IMR-90 (cell line): ENCODE results near the gene COL4A2. TPM values are rescaled to one million over a fixed set of nuclear protein-coding genes. Genes with fewer than 3 reads are reported as not detected.

Experiments
- ATAC-seq: fragments of 200-7000 bp; cut with Tn5 transposase; 2 replicates; pipeline ENCODE4 v1.9.1; 2020; ENCODE audit warnings: low read depth, mild to moderate bottlenecking, moderate library complexity
- BruUV-seq: library from RNA; stranded (reverse); fragments of 400-500 nt; replicated peaks from 2 replicates; lab custom pipeline; 2021; lab: Mats Ljungman, UMichigan
- CTCF ChIA-PET: fragments of 300-600 bp; formaldehyde crosslinking; extraction: SDS; loops from one replicate; lab custom pipeline; 2021; ENCODE audit warnings: antibody characterized with exemption; lab: Yijun Ruan, JAX
- POLR2A ChIA-PET: fragments of 300-600 bp; sonication (Branson Sonifier 250); formaldehyde crosslinking; loops from one replicate; lab custom pipeline; 2022; ENCODE audit warnings: antibody characterized with exemption; ENCODE audit not compliant: unreplicated experiment; lab: Charles Lee
- DNase-seq: peaks from one replicate; pipeline ENCODE4 v3.0.0; 2013
- H2AFZ ChIP-seq: replicated peaks from 2 replicates; pipeline ENCODE3; 2013; ENCODE audit warnings: low read length, mild to moderate bottlenecking; ENCODE audit not compliant: poor library complexity
- H2AK5ac ChIP-seq: 2 replicates; pipeline ENCODE4 v1.6.1; 2013; ENCODE audit warnings: low read depth, low read length, inconsistent platforms
- H2AK9ac ChIP-seq: replicated peaks from 2 replicates; pipeline ENCODE3; 2013; ENCODE audit warnings: mild to moderate bottlenecking, low read depth, low read length, moderate library complexity; ENCODE audit not compliant: poor library complexity
- H2BK120ac ChIP-seq: 2 replicates; pipeline ENCODE4 v1.6.1; 2013; ENCODE audit warnings: low read depth, low read length, inconsistent platforms
- H2BK15ac ChIP-seq: 3 replicates; pipeline ENCODE4 v1.6.1; 2013; ENCODE audit warnings: low read depth, low read length, inconsistent platforms
- H2BK20ac ChIP-seq: 2 replicates; pipeline ENCODE4 v1.6.1; 2013; ENCODE audit warnings: low read depth, mild to moderate bottlenecking, inconsistent platforms, low read length, moderate library complexity
- H2BK5ac ChIP-seq: 2 replicates; pipeline ENCODE4 v1.6.1; 2013; ENCODE audit warnings: mild to moderate bottlenecking, low read depth, low read length, inconsistent platforms; ENCODE audit not compliant: poor library complexity, severe bottlenecking
- H3K14ac ChIP-seq: replicated peaks from 2 replicates; pipeline ENCODE4 v1.6.1; 2013; ENCODE audit warnings: low read depth, low read length, inconsistent platforms
- H3K18ac ChIP-seq: 2 replicates; pipeline ENCODE4 v1.6.1; 2013; ENCODE audit warnings: low read depth, low read length, control low read depth
- H3K23ac ChIP-seq: 2 replicates; pipeline ENCODE4 v1.6.1; 2013; ENCODE audit warnings: low read depth, low read length, inconsistent platforms
- H3K27ac ChIP-seq: 2 replicates; pipeline ENCODE4 v1.5.1; 2013; ENCODE audit warnings: mild to moderate bottlenecking, control low read depth, low read length; ENCODE audit not compliant: insufficient read depth
- H3K27me3 ChIP-seq: 2 replicates; pipeline ENCODE4 v1.6.1; 2013; ENCODE audit warnings: low read length; ENCODE audit not compliant: control insufficient read depth, insufficient read depth
- H3K36me3 ChIP-seq: 2 replicates; pipeline ENCODE4 v1.6.1; 2013; ENCODE audit warnings: low read length, mixed read lengths; ENCODE audit not compliant: control insufficient read depth, insufficient read depth
- H3K4ac ChIP-seq: 2 replicates; pipeline ENCODE4 v1.6.1; 2013; ENCODE audit warnings: low read depth, low read length, inconsistent platforms
- H3K4me1 ChIP-seq: 2 replicates; pipeline ENCODE4 v1.6.1; 2013; ENCODE audit warnings: low read length, mixed read lengths; ENCODE audit not compliant: control insufficient read depth, insufficient read depth
- H3K4me2 ChIP-seq: 2 replicates; pipeline ENCODE4 v1.6.1; 2013; ENCODE audit warnings: low read depth, mild to moderate bottlenecking, control low read depth, low read length, moderate library complexity
- H3K4me3 ChIP-seq: 2 replicates; pipeline ENCODE4 v1.5.1; 2013; ENCODE audit warnings: low read depth, mild to moderate bottlenecking, control low read depth, low read length, moderate library complexity; ENCODE audit not compliant: insufficient read depth
- H3K56ac ChIP-seq: 2 replicates; pipeline ENCODE4 v1.6.1; 2013; ENCODE audit warnings: low read length, inconsistent platforms; ENCODE audit not compliant: insufficient read depth; ENCODE audit errors: extremely low read depth
- H3K79me1 ChIP-seq, 2 experiments: 2 replicates each; pipeline ENCODE4 v1.6.1; 2013; ENCODE audit warnings: low read length in 2 of 2, inconsistent platforms in 1 of 2, low read depth in 1 of 2
- H3K9ac ChIP-seq: 2 replicates; pipeline ENCODE4 v1.6.1; 2013; ENCODE audit warnings: low read depth, low read length, control low read depth
- H3K9me1 ChIP-seq: 2 replicates; pipeline ENCODE4 v1.6.1; 2013; ENCODE audit warnings: low read length, inconsistent platforms; ENCODE audit not compliant: insufficient read depth
- H3K9me3 ChIP-seq: 2 replicates; pipeline ENCODE4 v1.6.1; 2013; ENCODE audit warnings: low read length; ENCODE audit not compliant: control insufficient read depth, insufficient read depth
- H4K20me1 ChIP-seq: 2 replicates; pipeline ENCODE4 v1.6.1; 2013; ENCODE audit warnings: low read length, inconsistent platforms; ENCODE audit not compliant: insufficient read depth
- H4K5ac ChIP-seq: 2 replicates; pipeline ENCODE4 v1.6.1; 2013; ENCODE audit warnings: mild to moderate bottlenecking, low read depth, low read length, control low read depth
- H4K8ac ChIP-seq, 2 experiments: 2 replicates each; pipeline ENCODE4 v1.6.1; 2013; ENCODE audit warnings: low read depth in 2 of 2, low read length in 2 of 2, control low read depth in 1 of 2, inconsistent platforms in 1 of 2
- H4K91ac ChIP-seq: 2 replicates; pipeline ENCODE4 v1.6.1; 2013; ENCODE audit warnings: low read depth, low read length, inconsistent platforms; ENCODE audit not compliant: insufficient read depth
- CEBPB ChIP-seq: IDR thresholded peaks from 2 replicates; pipeline ENCODE4 v1.6.1; 2012; ENCODE audit warnings: low read depth, low read length, improper control_type of control experiment
- MAFK ChIP-seq: IDR thresholded peaks from 2 replicates; pipeline ENCODE4 v1.6.1; 2012; ENCODE audit warnings: low read depth, low read length, improper control_type of control experiment
- MXI1 ChIP-seq: IDR thresholded peaks from 2 replicates; pipeline ENCODE4 v1.6.1; 2012; ENCODE audit warnings: low read depth, mild to moderate bottlenecking, low read length, moderate library complexity, borderline replicate concordance
- NFE2L2 ChIP-seq: fragments of 150-350 bp; IDR thresholded peaks from 2 replicates; pipeline ENCODE4 v1.6.1; 2016; ENCODE audit warnings: low read depth, mild to moderate bottlenecking, low read length
- POLR2A ChIP-seq: IDR thresholded peaks from 2 replicates; pipeline ENCODE4 v1.6.1; 2012; ENCODE audit warnings: mild to moderate bottlenecking, low read depth, low read length
- RAD21 ChIP-seq: IDR thresholded peaks from 2 replicates; pipeline ENCODE4 v1.6.1; 2012; ENCODE audit warnings: low read length, improper control_type of control experiment
- RFX5 ChIP-seq: IDR thresholded peaks from 2 replicates; pipeline ENCODE4 v1.8.0; 2012; ENCODE audit warnings: low read depth, mild to moderate bottlenecking, low read length, moderate library complexity
- SMC3 ChIP-seq: fragments of 150-350 bp; IDR thresholded peaks from 2 replicates; pipeline ENCODE4 v1.6.1; 2016; ENCODE audit warnings: low read depth, mild to moderate bottlenecking, antibody characterized with exemption, low read length, moderate library complexity
- WGBS, 2 experiments: methylation state at CpG; one replicate each; pipeline versions ENCODE4 v1.1.5 to v1.1.7; 2013; ENCODE audit warnings: missing lambda C conversion rate in 2 of 2; ENCODE audit not compliant: insufficient read length in 1 of 2; ENCODE audit errors: extremely low coverage in 2 of 2; 5-methylcytosine and 5-hydroxymethylcytosine counted together
- dilution Hi-C: fragments of 300-500 bp; cut with HindIII; formaldehyde crosslinking; loops from one replicate; pipeline ENCODE4 v1.14.3; 2018; ENCODE audit warnings: low sequenced_read_pairs; ENCODE audit not compliant: unreplicated experiment
- in situ Hi-C: fragments of 300-500 bp; cut with MboI; formaldehyde crosslinking; loops from 3 replicates; pipeline ENCODE4 v1.14.3; 2019; ENCODE audit warnings: low sequenced_read_pairs, inconsistent platforms, mixed read lengths
- intact Hi-C: fragments of 100-400 bp; cut with micrococcal nuclease; formaldehyde crosslinking; loops from 2 replicates; pipeline ENCODE4 v1.10.0; 2022
- polyA plus RNA-seq, 3 experiments: library from polyadenylated mRNA; depleted of rRNA; stranded (reverse); fragments of >200 nt; gene quantifications; 2 replicates each; pipeline ENCODE4 v1.2.3, GENCODE V29; 2012; ENCODE audit warnings: low replicate concordance in 1 of 3
- total RNA-seq: library from RNA; depleted of rRNA; stranded (reverse); fragments of >200 nt; gene quantifications from 2 replicates; pipeline ENCODE4 v1.2.3, GENCODE V29; 2012
- TF ChIP-seq, protein P1 (sequence below): fragments of 150-350 bp; IDR thresholded peaks from 2 replicates; pipeline ENCODE4 v1.6.1; 2017; ENCODE audit warnings: mild to moderate bottlenecking, antibody characterized with exemption, low read length, low read depth

Gene COL4A2
- total and polyA plus RNA-seq, 2 of the 4 experiments (the other 2 are of a cell fraction), result 90.7 to 457 TPM

DNA sequence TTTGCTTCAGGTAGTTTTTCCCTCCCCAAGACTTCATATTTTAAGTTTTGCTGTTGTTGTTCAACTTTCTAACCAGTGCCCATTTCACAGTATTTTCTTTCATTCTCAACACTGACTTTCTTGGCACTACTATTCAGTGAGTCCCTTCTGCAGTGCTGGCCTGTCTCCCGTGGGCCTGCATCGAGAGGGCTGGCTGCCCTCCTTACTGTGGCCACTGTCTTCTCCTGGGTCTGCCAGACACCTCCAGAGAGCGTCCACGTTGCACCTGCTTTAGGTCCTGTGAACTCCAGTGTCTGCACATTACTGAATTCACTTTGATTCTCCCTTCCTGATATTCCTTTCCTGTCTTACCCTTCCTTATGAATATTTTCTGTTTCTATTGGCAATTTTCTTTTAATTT, 27.4 kb upstream of the COL4A2 start:
- intact Hi-C loops, result no loop called here

More for the DNA sequence above, 27.4 kb upstream of the COL4A2 start:
- ChIA-PET CTCF (interaction anchor here (1.4 kb wide), 1 partner anchor 11 kb away, joined by 3 read pairs; no protein-coding TSS in a partner anchor), POLR2A (no interaction called here)
- Histone ChIP-seq H3K18ac (no peak overlapping the region), H3K27me3 (no peaks in the 10 kb centered on the region), H3K4ac (no peak overlapping the region), H2AK5ac (no peak overlapping the region), H3K9me3 (no peaks in the 10 kb centered on the region), H2AFZ (no peak overlapping the region), H3K4me2 (no peak overlapping the region), H3K27ac (no peak overlapping the region), H3K56ac (no peak overlapping the region), H3K79me1 (peaks cover 30 to 90% of the 10 kb centered on the region in 2 experiments), H2BK15ac (no peak overlapping the region), H3K4me3 (no peak overlapping the region), H3K9ac (no peak overlapping the region), H3K14ac (peak overlapping the region; percentile 50), H3K4me1 (peaks cover 23% of the 10 kb centered on the region), H2BK120ac (no peak overlapping the region), H4K5ac (no peak overlapping the region), H4K91ac (no peak overlapping the region), H3K23ac (0 out of 2 replicates have a peak overlapping the region, but pooled peaks have one; percentile 16), H2BK5ac (no peak overlapping the region), H2AK9ac (no peak overlapping the region), H2BK20ac (no peak overlapping the region), H3K9me1 (peaks cover 45% of the 10 kb centered on the region), H3K36me3 (peaks cover 19% of the 10 kb centered on the region), H4K20me1 (peaks cover 96% of the 10 kb centered on the region), H4K8ac (no peak overlapping the region)
- ATAC-seq, result no peak
- no TSS peak for BruUV-seq
- no peak for DNase-seq
- WGBS, 2 experiments, result no CpG with 5 or more reads among the region's 4 CpGs
- dilution Hi-C loops, result no loop called here
- in situ Hi-C loops, result no loop called here
- no peak for TF ChIP-seq CEBPB
- no peak for TF ChIP-seq MXI1
- TF ChIP-seq, protein P1, sequence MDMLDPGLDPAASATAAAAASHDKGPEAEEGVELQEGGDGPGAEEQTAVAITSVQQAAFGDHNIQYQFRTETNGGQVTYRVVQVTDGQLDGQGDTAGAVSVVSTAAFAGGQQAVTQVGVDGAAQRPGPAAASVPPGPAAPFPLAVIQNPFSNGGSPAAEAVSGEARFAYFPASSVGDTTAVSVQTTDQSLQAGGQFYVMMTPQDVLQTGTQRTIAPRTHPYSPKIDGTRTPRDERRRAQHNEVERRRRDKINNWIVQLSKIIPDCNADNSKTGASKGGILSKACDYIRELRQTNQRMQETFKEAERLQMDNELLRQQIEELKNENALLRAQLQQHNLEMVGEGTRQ, result no peak
- no peak for TF ChIP-seq POLR2A
- TF ChIP-seq RAD21, result no peak
- TF ChIP-seq RFX5, result no peak
- TF ChIP-seq NFE2L2, result no peak
- no peak for TF ChIP-seq SMC3
- TF ChIP-seq MAFK, result no peak
